Right renal pelvis (tissue), 4 donors: ENCODE measurements around the gene GLB1L2. TPM values are rescaled to one million over a fixed set of nuclear protein-coding genes. Genes with fewer than 3 reads are reported as not detected.
A peak's percentile ranks its signal among the peaks of the same experiment; 100 is the strongest.

Experiments
- DNase-seq, 4 donors: peaks; one replicate each; pipeline ENCODE4 v3.0.0-alpha.2; 2013; ENCODE audit warnings: low read depth in 4 of 4, low spot score in 3 of 4, missing footprints in 1 of 4
- polyA plus RNA-seq, 4 donors: library from polyadenylated mRNA; unstranded; fragments of 120-200 nt; gene quantifications; one replicate each; pipeline ENCODE4 v1.2.1, GENCODE V29; 2013; ENCODE audit not compliant: insufficient read length in 4 of 4

Gene GLB1L2
- polyA plus RNA-seq, 4 donors = 19.4 to 23.9 (median 22.3) TPM

DNA sequence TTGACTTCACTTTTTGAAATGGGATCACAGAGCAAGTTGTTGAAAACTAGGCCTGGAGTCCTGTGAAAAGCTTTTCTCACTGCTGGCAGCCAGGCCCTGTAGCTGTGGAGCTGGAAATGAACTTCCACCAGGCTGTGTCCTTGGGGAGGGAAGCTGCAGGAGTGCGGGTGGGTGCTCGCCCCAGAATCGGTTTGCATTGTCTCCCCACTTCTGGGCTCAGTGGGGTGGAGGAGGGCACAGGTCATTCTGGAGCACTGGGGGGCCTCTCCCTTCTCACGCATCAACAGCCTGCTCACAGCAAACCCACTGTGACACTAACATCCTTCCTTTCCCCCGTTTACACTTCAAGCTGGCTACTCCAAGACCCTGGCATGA, 15.2 kb downstream of the GLB1L2 start:
- no peak for DNase-seq

DNA sequence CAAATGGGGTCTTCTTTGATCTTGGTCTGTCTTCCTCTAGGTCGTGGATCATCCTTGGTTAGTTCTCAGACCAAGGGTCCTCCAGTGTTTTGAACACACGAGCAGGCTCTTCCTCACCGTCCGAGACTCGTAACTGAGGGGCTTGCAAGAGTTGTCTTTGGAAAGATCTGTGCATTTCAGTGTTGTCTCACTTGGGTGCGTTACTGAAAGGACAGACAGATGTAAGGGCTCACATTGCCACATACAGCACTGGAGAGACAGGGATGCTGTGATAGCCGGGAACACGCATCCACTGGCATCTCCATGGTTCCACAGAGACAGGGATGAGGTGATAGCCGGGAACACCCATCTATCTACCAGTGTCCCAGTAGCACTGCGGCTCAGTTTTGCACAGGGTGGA, 15.7 kb downstream of the GLB1L2 start:
- DNase-seq = no peak

DNA sequence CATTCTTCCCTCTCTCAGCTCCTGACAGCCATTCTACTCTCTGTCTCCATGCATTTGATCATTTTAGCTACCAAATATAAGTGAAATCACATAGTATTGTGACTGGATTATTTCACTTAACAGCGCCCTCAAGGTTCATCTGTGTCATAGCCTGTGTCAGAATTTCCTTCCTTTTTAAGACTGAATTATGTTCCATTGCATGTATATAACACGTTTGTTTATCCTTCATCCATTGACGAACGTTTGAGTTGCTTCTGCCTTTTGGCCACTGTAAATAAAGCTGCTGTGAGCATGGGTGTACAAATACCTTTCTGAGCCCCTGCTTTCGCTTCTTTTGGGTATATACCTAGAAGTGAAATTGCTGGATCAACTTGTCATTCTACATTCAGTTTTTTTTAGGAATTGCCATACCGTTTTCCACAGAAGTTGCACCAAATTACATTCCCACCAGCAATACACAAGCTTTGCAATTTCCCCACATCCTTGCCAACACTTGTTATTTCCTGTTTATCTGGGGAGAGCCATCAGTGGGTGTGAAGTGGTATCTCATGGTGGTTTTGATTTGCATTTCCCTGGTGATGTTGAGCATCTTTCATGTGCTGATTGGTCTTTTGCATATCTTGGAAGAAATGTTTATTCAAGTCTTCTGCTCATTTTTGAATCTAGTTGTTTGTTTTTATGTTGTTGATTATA, 17.5 kb downstream of the GLB1L2 start:
- DNase-seq = no peak

DNA sequence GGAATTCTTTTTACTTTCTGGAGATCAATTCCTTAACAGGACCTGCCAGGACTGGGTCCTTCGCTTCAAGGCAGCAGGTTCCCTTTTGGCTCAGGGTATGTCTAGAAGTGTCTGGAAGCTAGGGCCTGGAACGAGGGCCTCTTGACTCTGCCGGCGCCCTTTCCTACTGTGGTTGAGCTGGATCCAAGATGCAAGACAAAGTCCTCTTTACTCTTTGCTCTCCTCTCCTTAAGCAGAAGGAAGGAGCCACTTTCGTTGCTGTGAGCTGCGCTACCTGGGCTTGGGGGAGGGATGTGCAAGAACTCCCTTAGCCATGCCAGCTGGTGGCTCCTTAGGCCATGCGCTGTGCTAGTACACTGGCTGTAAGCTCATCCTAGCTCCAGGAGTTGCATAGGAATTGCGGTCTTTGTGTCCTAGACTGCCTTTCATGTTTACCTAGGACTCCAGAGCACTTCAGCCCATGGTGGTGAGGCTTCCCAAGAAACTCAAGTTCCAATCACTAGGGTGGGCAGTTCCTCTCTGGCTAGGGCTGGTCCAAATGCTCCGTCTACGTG, 18.1 kb downstream of the GLB1L2 start:
- DNase-seq = no peak

DNA sequence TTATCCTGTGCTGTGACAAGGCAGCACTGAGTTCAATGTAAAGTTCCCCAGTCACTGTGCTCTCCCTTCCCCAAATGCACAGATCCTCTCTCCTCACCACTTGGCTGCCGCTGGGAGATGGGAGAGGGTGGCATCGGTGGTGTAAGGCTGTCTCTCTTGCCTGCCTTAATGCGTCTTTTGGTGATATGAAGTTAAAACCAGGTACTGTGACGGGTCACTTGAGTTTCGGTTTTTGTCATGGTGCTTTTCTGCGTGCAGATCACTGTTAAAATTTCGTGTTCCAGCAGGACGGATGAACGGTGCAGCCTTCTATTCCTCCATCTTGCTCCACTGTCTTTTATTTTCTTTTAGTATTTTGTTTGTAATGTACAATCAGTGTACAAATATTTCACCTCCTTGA, 18.6 kb downstream of the GLB1L2 start:
- no peak for DNase-seq

DNA sequence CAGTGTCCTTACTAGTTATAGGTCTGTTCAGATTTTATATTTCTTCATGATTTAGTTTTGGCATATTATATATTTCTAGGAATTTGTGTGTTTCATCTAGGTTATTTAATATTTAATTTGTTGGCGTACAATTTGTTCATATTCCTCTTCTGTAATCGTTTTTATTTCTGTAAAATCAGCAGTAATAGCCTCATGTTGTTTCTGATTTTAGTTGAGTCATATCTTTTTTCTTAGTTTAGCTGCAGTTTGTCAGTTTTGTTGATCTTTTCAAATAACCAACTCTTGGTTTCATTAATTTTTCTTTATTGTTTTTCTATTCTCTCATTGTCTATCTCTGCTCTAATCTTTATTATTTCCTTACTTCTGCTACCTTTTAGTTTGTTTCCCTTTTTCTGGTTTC, 20.3 kb downstream of the GLB1L2 start:
- no peak for DNase-seq

DNA sequence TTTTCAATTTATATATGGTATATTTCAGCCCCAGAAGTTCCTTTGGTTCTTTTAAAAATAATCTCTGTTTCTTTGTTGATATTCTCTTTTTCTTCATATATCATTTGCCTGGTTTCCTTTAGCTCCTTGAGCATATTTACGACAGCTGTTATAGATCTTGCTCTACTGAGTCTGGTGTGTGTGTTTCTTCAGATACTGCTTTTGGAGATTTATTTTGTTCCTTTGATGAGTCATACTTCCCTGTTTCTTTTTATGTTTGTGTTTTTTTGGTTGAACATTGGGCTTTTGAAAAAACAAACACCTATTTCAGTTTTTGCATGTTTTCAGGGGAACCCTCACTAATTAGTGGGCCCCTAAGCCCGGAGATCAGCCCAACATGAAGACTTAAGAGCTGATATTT, 23.3 kb downstream of the GLB1L2 start:
- no peak for DNase-seq

DNA sequence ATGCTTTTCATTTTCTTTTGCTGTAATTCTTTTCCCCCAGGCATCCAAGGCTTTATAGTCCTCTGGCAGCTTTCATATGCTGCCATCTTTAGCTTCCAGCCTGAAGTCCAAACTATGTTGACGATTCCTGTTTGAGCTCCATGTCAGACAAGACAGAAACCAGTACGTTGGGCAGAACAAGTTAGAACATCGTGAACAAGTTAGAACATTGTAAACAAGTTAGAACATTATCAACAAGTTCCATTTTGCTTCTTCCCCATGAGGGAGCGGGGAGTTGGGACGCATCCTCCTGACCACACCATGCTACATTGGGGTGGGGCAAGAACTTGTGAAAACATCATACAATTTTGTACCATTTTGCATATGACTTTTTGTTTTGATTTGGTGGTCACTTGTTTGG, 23.9 kb downstream of the GLB1L2 start:
- no peak for DNase-seq

DNA sequence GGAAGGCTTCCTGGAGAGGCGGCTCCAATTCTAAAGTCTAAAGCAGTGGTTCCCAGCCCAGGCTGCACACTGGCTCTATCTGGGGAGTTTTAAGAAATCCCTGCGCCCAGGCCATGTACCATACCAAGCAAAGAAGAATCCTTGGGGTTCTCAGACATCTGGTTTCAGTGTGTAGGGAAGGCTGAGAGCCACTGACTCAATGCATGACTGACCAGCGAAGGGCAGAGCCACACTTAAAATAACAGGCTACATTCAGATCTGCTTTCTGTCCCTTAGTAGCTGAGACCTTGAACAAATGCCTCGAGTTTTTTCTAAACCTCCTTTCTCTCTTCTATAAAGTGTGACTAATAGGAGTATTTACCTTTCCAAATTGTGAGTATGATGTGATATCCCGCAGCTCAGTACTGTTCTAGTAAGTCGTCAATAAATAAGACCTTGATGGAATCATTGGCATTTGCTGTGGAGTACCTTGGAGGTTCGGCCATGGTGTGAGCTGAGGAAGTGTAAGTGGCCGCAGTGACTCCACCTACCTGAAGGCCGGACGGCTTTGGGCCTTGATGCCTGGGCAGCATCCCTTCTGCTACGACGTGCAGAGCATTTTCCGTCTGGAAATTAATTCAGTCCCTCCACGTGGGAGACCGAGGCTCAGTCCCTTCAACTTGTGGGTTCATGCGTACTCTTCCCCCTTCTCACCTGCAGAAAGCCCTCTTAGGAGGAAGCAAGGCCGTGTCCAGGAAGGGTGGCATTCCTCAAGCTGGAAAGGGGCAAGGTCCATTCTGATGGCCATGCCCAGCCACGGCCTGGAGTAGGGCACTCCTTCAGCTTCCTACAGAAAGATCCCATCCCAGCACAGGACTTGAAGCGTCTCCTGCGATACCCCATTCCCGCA, 25.1 kb downstream of the GLB1L2 start:
- DNase-seq = no peak

DNA sequence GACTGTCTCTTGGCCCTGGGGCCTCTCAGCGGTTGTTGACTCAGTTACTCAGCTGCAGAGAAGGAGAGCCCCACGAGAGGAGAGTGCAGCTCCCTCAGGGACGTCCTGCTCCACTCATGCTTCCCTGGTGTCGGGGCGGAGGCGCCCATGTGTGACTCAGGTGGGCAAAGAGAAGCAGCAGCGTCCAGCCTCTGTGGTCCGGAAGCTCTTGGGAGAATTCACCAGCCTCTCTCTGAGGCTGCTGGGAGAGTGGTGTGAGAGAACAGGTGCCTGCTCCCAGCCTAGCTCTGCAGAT, 25.7 kb downstream of the GLB1L2 start:
- no peak for DNase-seq

DNA sequence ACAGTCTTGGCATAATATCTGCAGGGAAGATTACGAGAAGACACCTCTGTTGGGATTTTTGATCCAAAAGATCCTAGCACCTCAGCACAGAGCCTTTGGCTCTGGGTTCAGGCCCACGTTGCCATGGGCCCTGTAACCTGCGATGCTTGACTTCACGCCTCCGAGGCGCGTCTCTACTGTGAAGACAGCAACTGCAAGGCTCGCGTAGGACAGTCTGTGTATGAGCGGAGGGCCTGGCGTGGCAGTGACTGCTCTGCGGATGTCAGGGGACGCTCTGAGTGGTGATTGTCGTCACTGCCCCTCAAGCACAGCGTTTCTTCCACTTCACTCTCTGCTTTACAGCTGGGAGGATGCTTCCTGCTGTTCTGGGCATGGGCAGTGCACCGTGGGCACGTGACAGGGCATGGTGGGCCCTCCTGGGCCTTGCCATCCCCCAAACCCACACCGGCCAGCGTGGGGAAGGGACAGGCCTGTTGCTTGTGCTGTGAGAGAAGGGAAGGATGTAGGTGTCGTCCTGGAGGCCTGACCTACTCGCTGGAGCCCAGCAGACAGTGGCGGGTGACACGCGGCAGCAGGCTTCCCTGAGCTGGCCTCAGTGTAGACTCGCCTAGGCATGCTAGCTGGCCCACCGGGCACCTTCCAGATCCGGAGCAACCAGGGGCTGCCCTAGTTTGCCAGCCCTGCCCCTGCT, 26.5 kb downstream of the GLB1L2 start:
- DNase-seq = no peak

DNA sequence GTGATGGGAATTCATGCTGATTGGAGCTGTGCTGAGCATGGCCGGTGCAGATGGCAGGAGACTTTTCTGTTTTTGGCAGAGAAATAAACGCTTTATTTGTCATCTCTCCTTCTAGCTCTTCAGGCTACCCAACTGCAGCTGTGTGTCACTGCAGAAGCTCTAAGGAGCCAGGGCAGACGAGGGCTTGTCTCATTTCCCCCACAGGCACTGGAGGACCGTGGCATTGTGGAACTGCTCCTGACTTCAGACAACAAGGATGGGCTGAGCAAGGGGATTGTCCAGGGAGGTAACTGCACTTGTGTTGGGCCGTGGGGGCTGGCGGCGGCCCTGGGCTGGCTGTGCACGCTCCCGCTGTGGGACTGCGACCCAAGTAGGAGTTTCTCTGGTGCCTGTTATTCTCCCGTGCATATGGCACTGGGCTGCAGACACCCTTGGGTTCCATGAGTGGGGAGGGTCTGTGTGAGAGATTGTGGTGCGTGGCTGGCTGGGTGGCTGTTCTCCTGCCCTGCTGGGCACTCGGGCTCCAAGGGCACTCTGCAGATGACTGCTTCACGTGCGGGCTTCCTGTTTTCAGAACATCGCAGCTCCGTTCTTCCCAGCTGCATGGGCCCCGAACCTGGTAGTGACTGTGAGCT, 27.2 kb downstream of the GLB1L2 start:
- no peak for DNase-seq

DNA sequence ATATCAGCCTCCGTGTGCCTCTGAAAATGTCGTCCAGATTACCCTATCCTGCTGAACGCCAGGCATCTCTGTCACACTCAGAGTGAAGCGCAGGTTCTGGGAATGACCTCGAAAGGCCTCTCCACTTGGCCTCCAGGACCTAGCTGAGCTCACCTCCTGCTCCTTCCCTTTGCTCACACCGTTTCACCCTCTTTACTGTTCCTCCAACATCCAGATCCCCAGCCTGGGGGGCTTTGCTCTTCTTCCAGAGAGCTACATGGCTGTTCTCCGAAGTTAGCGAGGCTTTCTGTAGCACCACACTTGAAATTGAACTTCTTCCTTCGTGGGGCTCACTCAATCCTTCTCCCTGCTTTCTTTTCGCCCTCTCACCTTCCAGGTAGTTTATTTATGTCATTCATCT, 27.9 kb downstream of the GLB1L2 start:
- DNase-seq = no peak

DNA sequence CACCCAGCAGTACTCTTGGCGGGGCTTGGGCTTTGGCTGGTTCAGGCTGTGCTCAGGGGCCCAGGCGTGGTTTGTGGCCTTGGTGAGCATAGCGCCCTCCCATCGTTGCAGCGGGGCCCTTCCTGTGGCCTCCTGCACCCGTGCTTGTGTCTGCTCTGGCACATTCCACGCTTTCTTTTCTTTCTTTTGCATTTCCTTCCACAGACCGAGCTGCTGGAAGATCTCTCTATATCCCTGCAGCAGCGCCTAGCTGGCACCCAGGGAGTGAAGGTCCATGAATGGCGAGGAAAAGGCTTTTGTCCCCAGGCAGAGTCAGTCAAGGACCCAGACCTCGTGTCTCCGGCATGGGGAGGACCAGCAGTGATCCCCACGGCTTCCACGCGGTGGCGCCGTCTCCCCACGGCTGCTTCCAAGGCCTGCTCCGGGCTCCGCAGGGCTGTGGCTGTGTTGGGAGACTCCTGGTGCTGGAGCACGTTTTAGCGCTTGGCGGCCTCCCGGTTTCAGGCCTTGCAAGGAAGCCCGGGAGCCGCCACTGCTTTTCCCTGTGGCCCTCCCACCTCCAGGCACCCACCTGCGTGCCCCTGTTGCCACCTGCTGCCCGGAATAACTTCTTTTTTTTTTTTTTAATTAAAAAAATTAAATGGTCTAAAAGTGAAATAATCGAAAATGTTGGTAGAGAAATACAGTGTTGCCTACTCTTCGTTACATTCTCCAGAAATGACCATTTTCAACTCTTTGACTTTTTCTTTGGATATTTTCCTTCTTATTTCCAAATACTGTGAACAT, 28.5 kb downstream of the GLB1L2 start:
- peak; percentile 49 to 68 (median 60) for DNase-seq

DNA sequence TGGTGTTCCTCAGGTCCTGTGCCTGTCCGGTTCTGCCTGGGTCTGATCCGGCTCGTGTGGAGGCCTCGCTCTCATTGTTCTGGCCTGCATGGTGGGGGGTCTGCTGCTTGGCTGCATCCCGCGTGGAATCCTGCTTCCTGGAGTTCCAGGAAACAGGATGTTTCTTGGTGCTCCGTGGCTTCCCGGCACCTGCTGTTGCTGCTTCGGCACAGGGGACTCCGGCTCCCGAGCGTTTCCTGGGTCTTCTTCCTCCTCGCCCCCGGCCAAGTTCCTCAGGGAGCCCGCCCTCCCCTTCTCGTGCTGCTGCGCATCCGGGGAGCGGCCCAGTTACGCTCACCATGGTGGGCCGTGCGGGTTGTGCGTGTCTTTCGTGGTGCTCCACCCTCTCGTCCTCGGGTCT, 29.9 kb downstream of the GLB1L2 start:
- DNase-seq = no peak

DNA sequence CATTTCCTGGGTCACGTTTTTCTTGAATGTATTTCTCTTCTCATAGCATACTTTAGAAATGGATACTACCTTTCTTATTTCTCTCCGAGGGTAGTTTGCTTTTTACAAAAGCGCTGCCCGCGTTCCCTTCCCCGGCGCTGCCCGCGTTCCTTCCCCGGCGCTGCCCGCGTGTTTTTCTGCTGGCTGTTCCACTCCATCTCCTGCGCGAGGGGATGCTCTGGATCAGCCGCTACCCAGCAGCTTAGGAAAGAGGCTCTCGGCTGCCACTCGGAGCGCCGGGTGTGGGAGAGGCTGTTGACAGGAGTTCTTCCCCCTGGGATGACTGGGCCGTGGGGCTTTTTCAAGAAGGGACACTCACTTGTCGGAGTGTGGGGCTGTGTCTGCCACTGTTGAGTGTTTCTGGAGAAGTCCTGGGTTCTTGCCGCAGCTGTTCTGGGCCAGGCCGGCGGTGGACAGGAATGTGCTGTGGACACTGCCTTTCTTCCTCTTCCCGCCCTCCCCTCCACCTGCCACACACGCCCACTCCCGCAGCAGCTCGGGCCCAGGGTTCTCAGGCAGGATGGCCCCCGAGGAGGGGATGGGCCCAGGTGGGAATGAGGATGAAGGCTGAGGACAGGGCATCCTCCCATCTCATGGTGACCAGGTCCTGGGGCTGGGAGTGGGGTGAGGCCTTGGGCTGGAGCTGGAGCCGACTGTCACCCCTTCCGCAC, 30.6 kb downstream of the GLB1L2 start:
- no peak for DNase-seq

DNA sequence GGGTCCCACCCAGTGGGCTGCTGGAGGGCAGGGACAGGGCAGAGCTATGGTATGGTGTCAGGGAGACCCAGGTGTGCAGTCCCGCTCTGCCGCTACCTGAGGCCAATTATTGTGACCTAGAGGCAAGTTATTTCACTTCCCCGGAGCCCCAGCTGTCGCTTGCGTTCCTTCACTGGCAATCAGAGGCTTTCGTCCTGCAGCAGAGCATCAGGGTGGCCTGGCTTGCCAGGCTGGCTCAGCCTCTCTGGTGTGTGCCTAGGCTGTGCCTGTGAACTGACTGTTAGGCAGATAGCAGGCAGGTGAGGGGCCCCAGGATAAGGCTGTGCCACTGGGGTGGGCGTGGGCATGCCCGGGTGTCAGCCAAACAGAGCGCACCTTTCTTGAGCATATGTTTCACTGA, 31.4 kb downstream of the GLB1L2 start:
- no peak for DNase-seq

DNA sequence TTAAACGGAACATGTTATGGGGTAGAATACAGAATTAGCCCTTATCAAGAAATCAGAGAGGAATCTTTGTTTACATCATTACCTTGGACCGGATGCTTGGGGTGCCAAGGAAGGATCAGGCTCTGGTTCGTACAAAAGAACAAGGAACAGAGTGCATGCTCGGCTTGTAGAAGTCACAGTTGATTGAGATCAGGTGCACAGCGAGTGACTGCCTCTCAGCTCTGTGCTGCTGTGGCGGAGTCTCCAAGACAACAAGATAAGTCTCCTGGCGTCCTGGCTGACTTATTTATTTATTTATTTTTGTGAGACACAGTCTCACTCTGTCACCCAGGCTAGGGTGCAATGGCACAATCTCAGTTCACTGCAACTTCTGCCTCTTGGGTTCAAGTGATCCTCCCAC, 31.8 kb downstream of the GLB1L2 start:
- peak in 1 of 4 donors; percentile 28 for DNase-seq

DNA sequence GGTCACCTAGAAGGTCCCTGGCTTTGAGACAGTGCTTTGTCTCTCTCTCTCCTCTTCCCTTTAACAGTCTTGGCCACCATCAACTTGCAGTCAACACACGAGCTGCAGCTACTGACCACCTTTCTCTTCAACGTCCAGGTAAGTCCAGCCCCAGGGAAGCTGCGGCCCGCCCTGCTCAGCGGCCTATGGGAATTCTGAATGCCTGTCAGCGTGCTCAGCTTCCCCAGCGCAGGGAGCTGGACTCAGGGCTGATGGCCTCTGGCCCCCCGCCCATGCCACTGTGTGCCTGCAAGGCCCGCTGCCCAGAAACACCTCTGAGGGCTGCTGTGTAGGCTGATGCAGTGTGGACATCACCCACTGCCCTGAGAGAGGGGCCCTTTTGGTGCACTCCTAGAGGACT, 32.5 kb downstream of the GLB1L2 start:
- no peak for DNase-seq
